Tibial nerve (tissue), 4 donors: ENCODE results near the gene MFSD2B.

Experiments used
- CTCF ChIP-seq, 5 experiments: fragments of 200-600 bp in 3 of 5; fragments of 450-650 bp in 2 of 5; sonication (generic) in 3 of 5; IDR thresholded peaks; one replicate each; pipeline ENCODE4 v1.5.1; 2016 to 2019; ENCODE audit warnings: antibody characterized with exemption in 5 of 5, mild to moderate bottlenecking in 3 of 5, moderate library complexity in 2 of 5
- EP300 ChIP-seq, 2 donors: sonication (generic); formaldehyde crosslinking; IDR thresholded peaks; one replicate each; pipeline ENCODE4 v1.6.1; 2017; ENCODE audit warnings: antibody characterized with exemption in 2 of 2, mild to moderate bottlenecking in 1 of 2

- TF ChIP-seq EP300 (IDR thresholded peaks at IDR 0.05) (no peak), CTCF (IDR thresholded peaks at IDR 0.05) (no peak)
These were observed 16.3 kb downstream of the MFSD2B start for GRCh38 chr2:24026233-24026632.
